Keratinocyte (primary cell): ENCODE measurements around the gene UTY.

ENCODE experiments used
- EZH2 ChIP-seq: IDR thresholded peaks from one replicate; pipeline ENCODE4 v1.6.1; 2012; ENCODE audit warnings: inconsistent platforms, mild to moderate bottlenecking, low read length, moderate library complexity
- TF ChIP-seq, protein P1 (sequence below), 3 experiments: IDR thresholded peaks in 1 of 3; conservative IDR thresholded peaks in 1 of 3; optimal IDR thresholded peaks in 1 of 3; 2 replicates in 2 of 3; 3 replicates in 1 of 3; pipeline versions ENCODE3 to v1.5.1; 2011; ENCODE audit warnings: low read length in 3 of 3, mild to moderate bottlenecking in 3 of 3, moderate library complexity in 2 of 3, control low read depth in 1 of 3, inconsistent platforms in 1 of 3; ENCODE audit not compliant: insufficient read depth in 2 of 3; ENCODE audit errors: extremely low read depth in 1 of 3

DNA sequence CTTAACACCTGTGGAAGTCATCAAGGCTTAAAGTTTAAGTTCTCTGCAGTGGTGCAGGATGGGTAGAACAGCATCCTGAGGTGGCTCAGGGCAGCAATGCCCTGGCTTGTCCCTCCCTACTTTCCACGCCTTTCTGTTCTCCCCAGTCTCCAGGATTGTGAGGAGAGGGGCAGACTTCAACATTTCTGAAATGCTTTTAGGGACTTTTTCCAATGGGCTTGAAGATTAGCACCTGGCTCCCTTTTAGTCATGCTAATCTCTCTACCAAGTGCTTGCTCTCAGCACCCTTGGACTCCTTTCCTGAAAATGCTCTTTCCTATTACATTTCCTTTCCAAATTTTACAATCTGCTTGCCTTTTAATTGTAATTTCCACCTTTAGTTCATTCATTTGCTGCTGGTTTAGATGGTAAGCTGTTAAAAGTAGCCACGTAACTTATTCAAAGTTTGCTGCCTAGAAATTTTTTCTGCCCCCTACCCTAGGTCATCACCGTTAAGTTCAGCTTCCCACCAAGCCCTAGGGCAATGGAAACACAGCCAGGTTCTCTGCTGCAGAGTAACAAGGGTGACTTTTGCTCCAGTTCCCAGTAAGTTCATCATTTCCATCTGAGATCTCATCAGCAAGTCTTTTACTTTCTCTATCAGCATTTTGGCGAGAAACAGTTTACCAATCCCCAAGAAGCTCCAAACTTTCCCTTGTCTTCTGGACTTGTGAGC lies 183.5 kb downstream of the UTY start:
- no peak for TF ChIP-seq EZH2
- TF ChIP-seq, protein P1, sequence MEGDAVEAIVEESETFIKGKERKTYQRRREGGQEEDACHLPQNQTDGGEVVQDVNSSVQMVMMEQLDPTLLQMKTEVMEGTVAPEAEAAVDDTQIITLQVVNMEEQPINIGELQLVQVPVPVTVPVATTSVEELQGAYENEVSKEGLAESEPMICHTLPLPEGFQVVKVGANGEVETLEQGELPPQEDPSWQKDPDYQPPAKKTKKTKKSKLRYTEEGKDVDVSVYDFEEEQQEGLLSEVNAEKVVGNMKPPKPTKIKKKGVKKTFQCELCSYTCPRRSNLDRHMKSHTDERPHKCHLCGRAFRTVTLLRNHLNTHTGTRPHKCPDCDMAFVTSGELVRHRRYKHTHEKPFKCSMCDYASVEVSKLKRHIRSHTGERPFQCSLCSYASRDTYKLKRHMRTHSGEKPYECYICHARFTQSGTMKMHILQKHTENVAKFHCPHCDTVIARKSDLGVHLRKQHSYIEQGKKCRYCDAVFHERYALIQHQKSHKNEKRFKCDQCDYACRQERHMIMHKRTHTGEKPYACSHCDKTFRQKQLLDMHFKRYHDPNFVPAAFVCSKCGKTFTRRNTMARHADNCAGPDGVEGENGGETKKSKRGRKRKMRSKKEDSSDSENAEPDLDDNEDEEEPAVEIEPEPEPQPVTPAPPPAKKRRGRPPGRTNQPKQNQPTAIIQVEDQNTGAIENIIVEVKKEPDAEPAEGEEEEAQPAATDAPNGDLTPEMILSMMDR (optimal IDR thresholded peaks at IDR 0.05 in 1 of 3, IDR thresholded peaks at IDR 0.05 in 1 of 3, conservative IDR thresholded peaks at IDR 0.05 in 1 of 3; ENCODE audit: extremely low read depth in 1 of 3, insufficient read depth in 2 of 3, low read length in 3 of 3) = no peak
